HepG2 (cell line): ENCODE results near the gene METAP2. TPM values are rescaled to one million over a fixed set of nuclear protein-coding genes. Genes with fewer than 3 reads are reported as not detected.

ENCODE experiments used
- E2F5 ChIP-seq: sonication (generic); formaldehyde crosslinking; conservative IDR thresholded peaks from 2 replicates; pipeline ENCODE4 v1.4.0; 2020; ENCODE audit warnings: missing genetic modification reagents
- GRHL1 ChIP-seq: sonication (generic); formaldehyde crosslinking; conservative IDR thresholded peaks from 2 replicates; pipeline ENCODE4 v1.8.0; 2022; ENCODE audit warnings: missing genetic modification reagents
- HES4 ChIP-seq: sonication (generic); formaldehyde crosslinking; IDR thresholded peaks from 2 replicates; pipeline ENCODE4 v1.9.0; 2021; ENCODE audit warnings: mild to moderate bottlenecking, missing genetic modification reagents, borderline replicate concordance
- HIVEP1 ChIP-seq: sonication (generic); formaldehyde crosslinking; IDR thresholded peaks from 2 replicates; pipeline ENCODE4 v1.4.0; 2020; ENCODE audit warnings: mild to moderate bottlenecking, missing genetic modification reagents
- HMG20B ChIP-seq: conservative IDR thresholded peaks from 2 replicates; pipeline ENCODE4 v1.6.1; 2016; ENCODE audit warnings: missing genetic modification reagents, missing compliant biosample characterization
- NFYC ChIP-seq: IDR thresholded peaks from 2 replicates; pipeline ENCODE4 v1.6.1; 2016; ENCODE audit warnings: missing genetic modification reagents, missing compliant biosample characterization
- NONO ChIP-seq, 2 experiments: fragments of 450-650 bp in 1 of 2; sonication (generic) in 1 of 2; formaldehyde crosslinking in 1 of 2; IDR thresholded peaks in 1 of 2; conservative IDR thresholded peaks in 1 of 2; 2 replicates each; pipeline versions ENCODE4 v1.6.1 to v1.8.0; 2017 to 2022; ENCODE audit warnings: mild to moderate bottlenecking in 1 of 2, missing genetic modification reagents in 1 of 2, moderate library complexity in 1 of 2
- RBM22 ChIP-seq: fragments of 200-400 bp; formaldehyde crosslinking; optimal IDR thresholded peaks from 2 replicates; pipeline ENCODE3; 2017; ENCODE audit warnings: mild to moderate bottlenecking, low read length, moderate library complexity
- RFXANK ChIP-seq: IDR thresholded peaks from 2 replicates; pipeline ENCODE4 v1.6.1; 2016
- SOX6 ChIP-seq, 2 experiments: fragments of 450-650 bp in 1 of 2; sonication (generic) in 1 of 2; formaldehyde crosslinking in 1 of 2; IDR thresholded peaks; 2 replicates each; pipeline versions ENCODE4 v1.4.0 to v1.6.1; 2017 to 2020; ENCODE audit warnings: antibody characterized with exemption in 1 of 2, mild to moderate bottlenecking in 1 of 2, missing genetic modification reagents in 1 of 2
- UBTF ChIP-seq: sonication (generic); formaldehyde crosslinking; IDR thresholded peaks from 2 replicates; pipeline ENCODE4 v1.4.0; 2020; ENCODE audit warnings: mild to moderate bottlenecking, missing genetic modification reagents
- ZBTB34 ChIP-seq: sonication (generic); formaldehyde crosslinking; IDR thresholded peaks from 2 replicates; pipeline ENCODE4 v1.8.0; 2022; ENCODE audit warnings: mild to moderate bottlenecking, missing genetic modification reagents
- ZNF235 ChIP-seq: sonication (generic); formaldehyde crosslinking; IDR thresholded peaks from 2 replicates; pipeline ENCODE4 v1.8.1; 2023; ENCODE audit warnings: mild to moderate bottlenecking, missing genetic modification reagents, borderline replicate concordance
- ZNF503 ChIP-seq: sonication (generic); formaldehyde crosslinking; IDR thresholded peaks from 2 replicates; pipeline ENCODE4 v1.4.0; 2020; ENCODE audit warnings: missing genetic modification reagents
- ZNF547 ChIP-seq: sonication (generic); formaldehyde crosslinking; IDR thresholded peaks from 2 replicates; pipeline ENCODE4 v1.5.1; 2020; ENCODE audit warnings: mild to moderate bottlenecking, missing genetic modification reagents
- ZNF552 ChIP-seq: sonication (generic); formaldehyde crosslinking; IDR thresholded peaks from 2 replicates; pipeline ENCODE4 v1.9.0; 2022; ENCODE audit warnings: missing genetic modification reagents, mild to moderate bottlenecking, borderline replicate concordance
- ZNF652 ChIP-seq: IDR thresholded peaks from 2 replicates; pipeline ENCODE4 v1.6.1; 2016; ENCODE audit warnings: low read depth, borderline replicate concordance
- ZNF670 ChIP-seq: sonication (generic); formaldehyde crosslinking; IDR thresholded peaks from 2 replicates; pipeline ENCODE4 v1.8.0; 2022; ENCODE audit warnings: mild to moderate bottlenecking, missing genetic modification reagents, borderline replicate concordance
- ZNF740 ChIP-seq: sonication (generic); formaldehyde crosslinking; IDR thresholded peaks from 2 replicates; pipeline ENCODE4 v1.4.0; 2020; ENCODE audit warnings: missing genetic modification reagents
- ZNF75D ChIP-seq: sonication (generic); formaldehyde crosslinking; IDR thresholded peaks from 2 replicates; pipeline ENCODE4 v1.8.1; 2023; ENCODE audit warnings: missing genetic modification reagents, mild to moderate bottlenecking, borderline replicate concordance
- ZNF816 ChIP-seq: sonication (generic); formaldehyde crosslinking; IDR thresholded peaks from 2 replicates; pipeline ENCODE4 v1.8.0; 2022; ENCODE audit warnings: missing genetic modification reagents, mild to moderate bottlenecking, borderline replicate concordance
- polyA plus RNA-seq, 8 experiments: library from polyadenylated mRNA; depleted of rRNA in 3 of 8; stranded (reverse) in 7 of 8; unstranded in 1 of 8; fragments of >200 nt; fragmentation: Illumina TruSeq in 4 of 8; extraction: Trizol in 4 of 8; gene quantifications; 2 replicates each; pipeline versions ENCODE4 v1.2.1 to v1.2.3, GENCODE V29; 2011 to 2016; ENCODE audit warnings: low read depth in 4 of 8, missing spikeins in 1 of 8, mixed read lengths in 1 of 8; ENCODE audit not compliant: insufficient read depth in 1 of 8
- total RNA-seq, 5 experiments: library from RNA; depleted of rRNA; stranded (reverse); fragments of >200 nt; fragmentation: Illumina TruSeq; extraction: Trizol; gene quantifications; 2 replicates each; pipeline ENCODE4 v1.2.3, GENCODE V29; 2016; ENCODE audit warnings: low read depth in 1 of 5

Gene METAP2
- total and polyA plus RNA-seq, 2 of the 13 experiments (the other 11 are each of a cell fraction or from before 2014, with no cell fraction given): 67.8 to 131 TPM

GRCh38 chr12:95473231-95473883 is 595 bp upstream of the METAP2 start (continued):
- no peak for TF ChIP-seq ZBTB34 (CRISPR knock-in tag)
- no peak for TF ChIP-seq HES4
- TF ChIP-seq HMG20B (CRISPR knock-in tag): no peak
- no peak for TF ChIP-seq ZNF670 (CRISPR knock-in tag)
- TF ChIP-seq GRHL1 (CRISPR knock-in tag): no peak
- no peak for TF ChIP-seq RBM22
- no peak for TF ChIP-seq ZNF816 (CRISPR knock-in tag)
- TF ChIP-seq HIVEP1 (CRISPR knock-in tag): no peak
- no peak for TF ChIP-seq ZNF503 (CRISPR knock-in tag)
- no peak for TF ChIP-seq ZNF75D (CRISPR knock-in tag)
- no peak for TF ChIP-seq ZNF235
- TF ChIP-seq NFYC: peak; percentile 48; the same call in 1 of the 2 replicates
- no peak for TF ChIP-seq ZNF740 (CRISPR knock-in tag)
- no peak for TF ChIP-seq ZNF552 (CRISPR knock-in tag)
- no peak for TF ChIP-seq E2F5
- no peak for TF ChIP-seq ZNF652 (CRISPR knock-in tag)
- TF ChIP-seq UBTF: no peak
- TF ChIP-seq SOX6 (IDR thresholded peaks at IDR 0.05): no peak
- no peak for TF ChIP-seq SOX6 (CRISPR knock-in tag; IDR thresholded peaks at IDR 0.05)
- TF ChIP-seq NONO (IDR thresholded peaks at IDR 0.05): no peak
- TF ChIP-seq NONO (CRISPR knock-in tag; conservative IDR thresholded peaks at IDR 0.05): no peak
- no peak for TF ChIP-seq ZNF547 (CRISPR knock-in tag)
- no peak for TF ChIP-seq RFXANK (CRISPR knock-in tag)
